Embryonic facial prominence (tissue), 1 donor: ENCODE measurements around the gene ABR.
"Not testable (repeated sequence)": the region's sequence is repeated elsewhere in the genome, so short reads cannot be mapped to it uniquely, and the experiment has no call there.

ENCODE experiments used
- DNase-seq: peaks from one replicate; pipeline ENCODE4 v3.0.0-alpha.2; 2016; ENCODE audit errors: extremely low spot score

ABR gene

GRCh38 chr17:1071103-1071825 lies 108.5 kb downstream of the ABR start:
- DNase-seq: no peak

GRCh38 chr17:1070411-1070810 lies 109.4 kb downstream of the ABR start:
- DNase-seq: no peak

GRCh38 chr17:1069847-1070246 lies 109.9 kb downstream of the ABR start:
- no peak for DNase-seq

- DNase-seq: no peak
These were observed 111.4 kb downstream of the ABR start for GRCh38 chr17:1068356-1068755.

- DNase-seq: no peak
These were observed 112.4 kb downstream of the ABR start for GRCh38 chr17:1067282-1067956.

GRCh38 chr17:1065416-1065815 lies 114.4 kb downstream of the ABR start:
- DNase-seq: not testable (repeated sequence)

GRCh38 chr17:1060991-1061390 lies 118.8 kb downstream of the ABR start:
- no peak for DNase-seq

GRCh38 chr17:1059131-1059795 lies 120.5 kb downstream of the ABR start:
- no peak for DNase-seq

- DNase-seq: no peak
These were observed 121.2 kb downstream of the ABR start for GRCh38 chr17:1058423-1059130.

- DNase-seq: no peak
These were observed 123.0 kb downstream of the ABR start for GRCh38 chr17:1056761-1057160.

- DNase-seq: no peak
These were observed 123.8 kb downstream of the ABR start for GRCh38 chr17:1055751-1056645.

GRCh38 chr17:1055231-1055630 lies 124.5 kb downstream of the ABR start:
- DNase-seq: no peak

GRCh38 chr17:1054656-1055055 lies 125.1 kb downstream of the ABR start:
- DNase-seq: no peak

- no peak for DNase-seq
These were observed 126.0 kb downstream of the ABR start for GRCh38 chr17:1053661-1054360.

- DNase-seq: no peak
These were observed 128.5 kb downstream of the ABR start for GRCh38 chr17:1050996-1051925.

- DNase-seq: no peak
These were observed 129.4 kb downstream of the ABR start for GRCh38 chr17:1050246-1050995.

- no peak for DNase-seq
These were observed 130.1 kb downstream of the ABR start for GRCh38 chr17:1049446-1050225.

GRCh38 chr17:1048516-1049115 lies 131.2 kb downstream of the ABR start:
- DNase-seq: not testable (repeated sequence)
